ENCODE results near the gene MAGEA9.

DNA sequence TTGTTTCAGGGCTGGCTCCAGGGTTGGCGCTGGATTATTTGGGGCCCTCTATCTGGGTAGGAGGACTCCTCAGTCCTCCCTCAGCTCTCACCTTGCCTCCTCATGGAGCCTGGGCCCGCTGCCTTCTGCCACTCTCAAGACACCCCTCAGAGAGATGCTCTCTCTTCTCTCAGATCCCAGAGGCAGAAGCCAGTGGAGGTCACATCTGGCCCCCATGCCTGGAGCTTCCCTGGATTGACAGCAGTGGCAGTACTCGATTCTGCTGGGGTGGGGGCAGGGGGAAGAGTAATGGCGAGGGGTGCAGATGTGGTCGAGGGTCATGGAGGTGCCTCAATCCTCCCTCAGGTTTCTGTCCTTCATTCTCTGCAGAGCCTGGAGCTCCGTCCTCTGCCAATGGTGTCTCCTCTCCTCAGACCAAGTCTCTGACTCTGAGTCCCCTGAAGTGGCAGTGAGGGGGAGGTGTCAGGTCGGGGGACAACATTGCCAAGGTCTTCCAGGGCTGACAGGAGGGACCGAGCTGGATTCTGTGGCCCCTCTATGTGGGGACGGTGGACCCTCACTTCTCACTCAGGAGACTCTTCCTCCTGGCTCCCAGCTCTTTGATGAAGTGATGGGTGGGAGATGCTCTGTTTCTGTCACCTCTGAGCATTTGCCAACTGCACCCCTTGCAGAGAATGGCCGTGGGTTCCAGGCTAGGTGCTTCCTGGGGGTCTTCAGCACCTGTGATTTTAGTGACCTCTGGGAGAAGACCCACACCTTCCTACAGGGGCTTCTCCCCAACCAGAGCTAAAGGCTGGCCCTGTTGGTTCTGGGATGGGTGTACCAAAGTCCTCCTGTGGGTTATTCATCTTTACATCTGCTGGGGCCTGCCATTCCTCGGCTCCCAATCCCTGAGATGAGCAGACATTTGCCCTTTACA lies 18.8 kb upstream of the MAGEA9 start:
- TF ChIP-seq, protein P1, sequence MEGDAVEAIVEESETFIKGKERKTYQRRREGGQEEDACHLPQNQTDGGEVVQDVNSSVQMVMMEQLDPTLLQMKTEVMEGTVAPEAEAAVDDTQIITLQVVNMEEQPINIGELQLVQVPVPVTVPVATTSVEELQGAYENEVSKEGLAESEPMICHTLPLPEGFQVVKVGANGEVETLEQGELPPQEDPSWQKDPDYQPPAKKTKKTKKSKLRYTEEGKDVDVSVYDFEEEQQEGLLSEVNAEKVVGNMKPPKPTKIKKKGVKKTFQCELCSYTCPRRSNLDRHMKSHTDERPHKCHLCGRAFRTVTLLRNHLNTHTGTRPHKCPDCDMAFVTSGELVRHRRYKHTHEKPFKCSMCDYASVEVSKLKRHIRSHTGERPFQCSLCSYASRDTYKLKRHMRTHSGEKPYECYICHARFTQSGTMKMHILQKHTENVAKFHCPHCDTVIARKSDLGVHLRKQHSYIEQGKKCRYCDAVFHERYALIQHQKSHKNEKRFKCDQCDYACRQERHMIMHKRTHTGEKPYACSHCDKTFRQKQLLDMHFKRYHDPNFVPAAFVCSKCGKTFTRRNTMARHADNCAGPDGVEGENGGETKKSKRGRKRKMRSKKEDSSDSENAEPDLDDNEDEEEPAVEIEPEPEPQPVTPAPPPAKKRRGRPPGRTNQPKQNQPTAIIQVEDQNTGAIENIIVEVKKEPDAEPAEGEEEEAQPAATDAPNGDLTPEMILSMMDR (IDR thresholded peaks at IDR 0.05), result no peak
- no peak for TF ChIP-seq POLR2A (IDR thresholded peaks at IDR 0.05)
- no peak for TF ChIP-seq EP300 (IDR thresholded peaks at IDR 0.05)

All from tibial nerve (tissue), 4 donors.